K562 (cell line): Measurements from ENCODE around the gene MCCC2. TPM values are rescaled to one million over a fixed set of nuclear protein-coding genes. Genes with fewer than 3 reads are reported as not detected.
A peak's percentile ranks its signal among the peaks of the same experiment; 100 is the strongest.
"Not testable (repeated sequence)": the region's sequence is repeated elsewhere in the genome, so short reads cannot be mapped to it uniquely, and the experiment has no call there.

Experiments used
- ATAC-seq: fragments of 200-7000 bp; cut with Tn5 transposase; 3 replicates; pipeline ENCODE4 v1.9.1; 2020; ENCODE audit warnings: moderate library complexity
- BruUV-seq: library from RNA; stranded (reverse); fragments of 400-500 nt; replicated peaks from 2 replicates; lab custom pipeline; 2021; lab: Mats Ljungman, UMichigan
- CTCF ChIA-PET: fragments of 300-600 bp; formaldehyde crosslinking; extraction: SDS; loops from one replicate; lab custom pipeline; 2021; ENCODE audit warnings: low intra/inter-chr PET ratio; lab: Yijun Ruan, JAX
- POLR2A ChIA-PET: fragments of 300-600, 350-650 bp; sonication (Branson Sonifier 250); formaldehyde crosslinking; extraction: SDS; loops from one replicate; lab custom pipeline; 2021; ENCODE audit warnings: antibody characterized with exemption, inconsistent platforms; lab: Yijun Ruan, JAX
- DNase-seq, 4 experiments: peaks; one replicate each; pipeline versions ENCODE4 v3.0.0 to v3.0.0-alpha.2; 2011 to 2018; ENCODE audit warnings: low spot score in 3 of 4, mixed read lengths in 3 of 4; ENCODE audit errors: extremely low read depth in 1 of 4
- FAIRE-seq: peaks from 2 replicates; lab custom pipeline; 2011; peaks lifted over from hg19 to GRCh38; lab: Jason Lieb, UNC
- H2AFZ ChIP-seq: 2 replicates; pipeline ENCODE4 v1.6.0; 2011; ENCODE audit warnings: low read depth, low read length, control low read depth, inconsistent platforms
- H3K27ac ChIP-seq: fragments of 200-600 bp; 3 replicates; pipeline ENCODE4 v1.8.0; 2011; ENCODE audit warnings: low read depth, mild to moderate bottlenecking, control low read depth, inconsistent platforms, low read length, moderate library complexity, mixed read lengths; ENCODE audit errors: extremely low read depth
- H3K27me3 ChIP-seq, 2 experiments: fragments of 300-600 bp in 1 of 2; 2 replicates in 1 of 2; 3 replicates in 1 of 2; pipeline versions ENCODE4 v1.6.0 to v1.8.0; 2011; ENCODE audit warnings: inconsistent platforms in 2 of 2, low read length in 2 of 2, mild to moderate bottlenecking in 1 of 2, mixed read lengths in 1 of 2, moderate library complexity in 1 of 2; ENCODE audit not compliant: control insufficient read depth in 2 of 2, insufficient read depth in 2 of 2
- H3K36me3 ChIP-seq: fragments of 300-600 bp; 3 replicates; pipeline ENCODE4 v1.8.0; 2011; ENCODE audit warnings: mild to moderate bottlenecking, low read length, inconsistent platforms; ENCODE audit not compliant: control insufficient read depth, insufficient read depth
- H3K4me1 ChIP-seq, 2 experiments: fragments of 200-600 bp in 1 of 2; replicated peaks in 1 of 2; 2 replicates in 1 of 2; 3 replicates in 1 of 2; pipeline versions ENCODE4 v1.5.1 to v1.8.0; 2011; ENCODE audit warnings: inconsistent platforms in 2 of 2, low read length in 2 of 2, mild to moderate bottlenecking in 1 of 2, mixed read lengths in 1 of 2, moderate library complexity in 1 of 2; ENCODE audit not compliant: control insufficient read depth in 2 of 2, insufficient read depth in 2 of 2
- H3K4me2 ChIP-seq: 2 replicates; pipeline ENCODE4 v1.6.1; 2011; ENCODE audit warnings: low read length, control low read depth, inconsistent platforms, mixed read lengths; ENCODE audit not compliant: insufficient read depth
- H3K4me3 ChIP-seq: fragments of 200-600 bp; sonication (generic), shearing (Covaris generic); 2 replicates; pipeline ENCODE4 v1.5.1; 2016; ENCODE audit warnings: control low read depth, inconsistent platforms
- H3K79me2 ChIP-seq: fragments of 200-600 bp; 3 replicates; pipeline ENCODE4 v1.8.0; 2011; ENCODE audit warnings: low read length, inconsistent platforms; ENCODE audit not compliant: control insufficient read depth, insufficient read depth
- H3K9ac ChIP-seq, 2 experiments: 2 replicates each; pipeline versions ENCODE4 v1.6.0 to v1.6.1; 2011; ENCODE audit warnings: low read depth in 2 of 2, low read length in 2 of 2, control low read depth in 1 of 2, inconsistent platforms in 1 of 2, mild to moderate bottlenecking in 1 of 2, mixed read lengths in 1 of 2; ENCODE audit not compliant: insufficient read depth in 1 of 2
- H3K9me1 ChIP-seq: one replicate; pipeline ENCODE4 v1.6.0; 2011; ENCODE audit warnings: inconsistent platforms, mild to moderate bottlenecking, low read length, moderate library complexity; ENCODE audit not compliant: control insufficient read depth, insufficient read depth
- H3K9me3 ChIP-seq: replicated peaks from 2 replicates; pipeline ENCODE4 v1.5.1; 2011; ENCODE audit warnings: low read depth, low read length, inconsistent platforms; ENCODE audit not compliant: control insufficient read depth, insufficient read depth
- H4K20me1 ChIP-seq: replicated peaks from 2 replicates; pipeline ENCODE4 v1.6.1; 2011; ENCODE audit warnings: low read length, inconsistent platforms, mixed read lengths; ENCODE audit not compliant: control insufficient read depth, insufficient read depth
- CEBPB ChIP-seq: fragments of 450-650 bp; IDR thresholded peaks from 2 replicates; pipeline ENCODE4 v1.6.1; 2016; ENCODE audit warnings: missing genetic modification characterization, missing compliant biosample characterization
- KAT8 ChIP-seq: fragments of 450-650 bp; IDR thresholded peaks from 2 replicates; pipeline ENCODE4 v1.6.1; 2016; ENCODE audit warnings: low read depth, mild to moderate bottlenecking
- WGBS: fragments of 100-300 bp; shearing (Covaris generic); methylation state at CpG from one replicate; pipeline ENCODE4 v1.1.6; 2016; ENCODE audit warnings: low coverage, mixed read lengths; ENCODE audit not compliant: insufficient coverage; ENCODE audit errors: missing lambda C conversion rate; 5-methylcytosine and 5-hydroxymethylcytosine counted together
- in situ Hi-C: fragments of 300-500 bp; cut with MboI; formaldehyde crosslinking; loops from 4 replicates; pipeline ENCODE4 v1.15.0; 2018; ENCODE audit warnings: inconsistent platforms, mixed read lengths
- intact Hi-C: fragments of 100-400 bp; cut with micrococcal nuclease; formaldehyde crosslinking; loops from 2 replicates; pipeline ENCODE4 v1.14.2; 2022
- polyA plus RNA-seq, 8 experiments: library from polyadenylated mRNA; depleted of rRNA in 4 of 8; stranded (reverse) in 5 of 8; unstranded in 3 of 8; fragments of >200 nt; fragmentation: Nextera tagmentation in 2 of 8; fragmentation: Illumina TruSeq in 1 of 8; extraction: Ambion mirVana in 2 of 8; extraction: Trizol in 1 of 8; gene quantifications; 2 replicates each; pipeline versions ENCODE4 v1.2.1 to v1.2.3, GENCODE V29; 2011 to 2014; ENCODE audit warnings: inconsistent platforms in 1 of 8, missing spikeins in 1 of 8
- total RNA-seq, 7 experiments: library from RNA; depleted of rRNA in 6 of 7; stranded (reverse); fragments of >200 nt in 6 of 7; fragmentation: Illumina TruSeq in 2 of 7; extraction: Trizol in 2 of 7; gene quantifications; 2 replicates each; pipeline versions ENCODE4 v1.2.1 to v1.2.3, GENCODE V29; 2011 to 2021; ENCODE audit warnings: low replicate concordance in 1 of 7

The MCCC2 gene
- total and polyA plus RNA-seq, 9 of the 15 experiments (the other 6 are each of a cell fraction or from before 2014, with no cell fraction given), result 17.1 to 77.9 (median 52.5) TPM

- CTCF ChIA-PET, result no interaction called here
- Histone ChIP-seq H3K4me1 (peaks cover 0 to 5% of the 10 kb centered on the region in 2 experiments; a peak in 2 of 5 replicates), H4K20me1 (no peaks in the 10 kb centered on the region; the same call in 1 of the 2 replicates), H3K79me2 (no peaks in the 10 kb centered on the region), H2AFZ (no peak overlapping the region), H3K9me3 (no peaks in the 10 kb centered on the region), H3K36me3 (peaks cover 26% of the 10 kb centered on the region), H3K27ac (no peak overlapping the region), H3K4me2 (no peak overlapping the region), H3K9ac (no peak overlapping the region), H3K9me1 (no peaks in the 10 kb centered on the region), H3K4me3 (no peak overlapping the region), H3K27me3 (no peaks in the 10 kb centered on the region)
- ATAC-seq (no peak), FAIRE-seq (no peak), DNase-seq (no peak)
- 55% methylated on average over 5 of the region's 5 CpGs for WGBS
- in situ Hi-C loops, result no loop called here
- no TSS peak for BruUV-seq
- intact Hi-C loops, result no loop called here
- peak; percentile 39; the same call in 1 of the 2 replicates for TF ChIP-seq CEBPB (tag)
- no peak for TF ChIP-seq KAT8
- POLR2A ChIA-PET, result interaction anchor here (1.2 to 1.4 kb wide), 2 partner anchors 12 to 20 kb away, joined by 3 to 5 read pairs; no protein-coding TSS in a partner anchor
Measured at GRCh38 chr5:71569748-71570509, 17.2 kb upstream of the MCCC2 start.

- H2AFZ ChIP-seq, in situ Hi-C loops, CTCF ChIA-PET, H3K27ac ChIP-seq, H3K4me1 ChIP-seq, FAIRE-seq, BruUV-seq, H4K20me1 ChIP-seq, ATAC-seq, H3K9me3 ChIP-seq, DNase-seq, H3K4me3 ChIP-seq, H3K9ac ChIP-seq, H3K79me2 ChIP-seq, H3K4me2 ChIP-seq, H3K9me1 ChIP-seq, H3K27me3 ChIP-seq: not testable (repeated sequence)
- POLR2A ChIA-PET, result interaction anchor here (1.4 kb wide), 1 partner anchor 10 kb away, joined by 5 read pairs; no protein-coding TSS in a partner anchor
- WGBS, result 49% methylated on average over 7 of the region's 7 CpGs
- intact Hi-C loops, result loop anchor here (2.0 kb wide), 1 partner anchor 187 kb away; no protein-coding TSS in a partner anchor
- H3K36me3 ChIP-seq, result peaks cover 11% of the 10 kb centered on the region; the same call in 2 of the 3 replicates
Measured at GRCh38 chr5:71571811-71572210, 15.3 kb upstream of the MCCC2 start.
